Heart left ventricle (tissue), 16 donors: ENCODE results near the gene TM4SF5. TPM values are rescaled to one million over a fixed set of nuclear protein-coding genes. Genes with fewer than 3 reads are reported as not detected.

Source experiments
- ATAC-seq, 4 donors: fragments of 200-7000 bp; cut with Tn5 transposase; one replicate each; pipeline ENCODE4 v1.9.1; 2020 to 2022; ENCODE audit warnings: moderate library complexity in 4 of 4, mild to moderate bottlenecking in 3 of 4, moderate number of reproducible peaks in 1 of 4
- DNase-seq, 5 donors: peaks; one replicate each; pipeline ENCODE4 v3.0.0-alpha.2; 2020
- H3K27ac ChIP-seq, 12 donors: fragments of 200-600 bp; sonication (generic) in 4 of 12; one replicate each; pipeline versions ENCODE4 v1.5.0 to v1.8.0; 2016 to 2022; ENCODE audit warnings: mild to moderate bottlenecking in 2 of 12
- H3K27me3 ChIP-seq, 9 donors: fragments of 200-600 bp; sonication (generic) in 2 of 9; one replicate each; pipeline versions ENCODE4 v1.5.1 to v1.8.0; 2016 to 2022; ENCODE audit warnings: mild to moderate bottlenecking in 3 of 9
- H3K36me3 ChIP-seq, 9 donors: fragments of 200-600 bp; sonication (generic) in 2 of 9; one replicate each; pipeline versions ENCODE4 v1.5.0 to v1.8.0; 2018 to 2022; ENCODE audit warnings: mild to moderate bottlenecking in 2 of 9
- H3K4me1 ChIP-seq, 12 donors: fragments of 200-600 bp; sonication (generic) in 4 of 12; one replicate each; pipeline versions ENCODE4 v1.5.0 to v1.8.0; 2016 to 2022; ENCODE audit warnings: mild to moderate bottlenecking in 3 of 12
- H3K4me3 ChIP-seq, 12 donors: fragments of 200-600 bp; sonication (generic) in 4 of 12; one replicate each; pipeline versions ENCODE4 v1.5.0 to v1.8.0; 2017 to 2022; ENCODE audit warnings: mild to moderate bottlenecking in 9 of 12, moderate library complexity in 4 of 12
- H3K9me3 ChIP-seq, 12 donors: fragments of 200-600 bp; sonication (generic) in 4 of 12; one replicate each; pipeline versions ENCODE4 v1.5.0 to v1.8.0; 2016 to 2022; ENCODE audit warnings: mild to moderate bottlenecking in 1 of 12
- CTCF ChIP-seq, 12 donors: fragments of 200-600 bp; sonication (generic) in 4 of 12; IDR thresholded peaks; one replicate each; pipeline versions ENCODE4 v1.5.0 to v1.8.0; 2018 to 2022; ENCODE audit warnings: antibody characterized with exemption in 12 of 12, mild to moderate bottlenecking in 5 of 12
- POLR2A ChIP-seq, 2 donors: fragments of 450-650 bp; IDR thresholded peaks; one replicate each; pipeline ENCODE4 v1.6.1; 2017; ENCODE audit warnings: antibody characterized with exemption in 2 of 2, mild to moderate bottlenecking in 2 of 2, moderate library complexity in 2 of 2
- WGBS, 4 donors: extraction: QIAGEN DNeasy Blood & Tissue Kit in 2 of 4; methylation state at CpG; one replicate each; pipeline versions ENCODE4 v1.1.5 to v1.1.7; 2013 to 2018; 5-methylcytosine and 5-hydroxymethylcytosine counted together
- intact Hi-C, 10 donors: fragments of 100-400 bp; cut with DNase I; formaldehyde crosslinking; loops; one replicate each; pipeline versions ENCODE4 v1.11.1 to v1.14.2; 2022
- polyA plus RNA-seq, 2 donors: library from polyadenylated mRNA; stranded (reverse); fragments of 200-250 nt; gene quantifications; one replicate each; pipeline ENCODE4 v1.2.3, GENCODE V29; 2013
- total RNA-seq, 9 donors: library from RNA; depleted of rRNA in 2 of 9; stranded (reverse); fragments of >200 nt in 2 of 9; fragmentation: NEBNext Ultra II Directional in 3 of 9; extraction: Animal tissue kit (Norgen Biotek cat#: 25700) in 3 of 9; gene quantifications; one replicate each; pipeline versions ENCODE4 v1.1.0 to v1.2.4, GENCODE V29; 2016 to 2023
- donor health status: ischemic (EF 13 %, LVEDD 7.1; RV severe dilation, severe dysfunction).
- donor health status: healthy with polysubstance abuse.
- donor health status: DM: no; HTN: yes; CAD: no.
- donor health status: DM: no; HTN: no; CAD: no.
- donor health status: ischemic (EF 25% LVEDD 6.9; RV normal size, moderate dysfunction).
- donor health status: ischemic (EF 25% LVEDD 5.7; RV mildly dilated, moderate dysfunction).
- donor health status: healthy.
- donor health status: DM: yes; HTN: yes; CAD: no.
- donor health status: ischemic (EF 35%, LVEDD 5.7; RV mildly dilated, moderate dysfunction).
- donor health status: nonischemic (EF 11% LVEDD 7.7; RV severe dilation, severe dysfunction).
- donor health status: DM: yes; HTN: yes; CAD: no.
- donor health status: PGD.
- donor health status: ischemic (EF 29% LVEDD 5.4; RV normal size, mild dysfunction).
- donor health status: nonischemic (EF 23%, LVEDD 6.1; RV moderate dilation, normal function).

Gene TM4SF5
- total and polyA plus RNA-seq, 11 donors: not detected

- Histone ChIP-seq H3K4me3 (no peak overlapping the region), H3K27me3 (peaks cover 0 to 41% (median 21%) of the 10 kb centered on the region in 9 donors), H3K4me1 (peaks cover 0 to 24% (median 1%) of the 10 kb centered on the region in 12 donors), H3K36me3 (no peaks in the 10 kb centered on the region), H3K27ac (peak overlapping the region in 6 of 12 donors; percentile 4 to 83 (median 62)), H3K9me3 (no peaks in the 10 kb centered on the region)
- TF ChIP-seq POLR2A (IDR thresholded peaks at IDR 0.05) (no peak), CTCF (IDR thresholded peaks at IDR 0.05) (no peak)
- ATAC-seq (peak; percentile 71 to 88 (median 77)), DNase-seq (no peak)
- WGBS, 4 donors: 3 to 16% (median 8%) methylated on average over 5 of the region's 5 CpGs
- intact Hi-C loops: no loop called here
These were observed 23.8 kb upstream of the TM4SF5 start for GRCh38 chr17:4747847-4748246.

GRCh38 chr17:4748686-4749085 lies 23.0 kb upstream of the TM4SF5 start:
- Histone ChIP-seq H3K4me3 (no peak overlapping the region), H3K4me1 (peaks cover 0 to 24% (median 1%) of the 10 kb centered on the region in 12 donors), H3K27me3 (peaks cover 0 to 41% (median 22%) of the 10 kb centered on the region in 9 donors), H3K27ac (peak overlapping the region in 5 of 12 donors; percentile 20 to 83 (median 55)), H3K36me3 (no peaks in the 10 kb centered on the region), H3K9me3 (no peaks in the 10 kb centered on the region)
- intact Hi-C loops: no loop called here
- 46 to 61% (median 52%) methylated on average over 4 of the region's 4 CpGs for WGBS, 4 donors
- TF ChIP-seq CTCF (IDR thresholded peaks at IDR 0.05): no peak
- TF ChIP-seq POLR2A (IDR thresholded peaks at IDR 0.05): no peak
- no peak for DNase-seq
- peak in 1 of 4 donors; percentile 32 for ATAC-seq

GRCh38 chr17:4750606-4751005 lies 21.1 kb upstream of the TM4SF5 start:
- Histone ChIP-seq H3K4me1 (peaks cover 0 to 24% (median 0%) of the 10 kb centered on the region in 12 donors), H3K27ac (no peak overlapping the region), H3K27me3 (peaks cover 0 to 24% (median 10%) of the 10 kb centered on the region in 9 donors), H3K36me3 (no peaks in the 10 kb centered on the region), H3K9me3 (no peaks in the 10 kb centered on the region), H3K4me3 (no peak overlapping the region)
- DNase-seq (no peak), ATAC-seq (peak in 1 of 4 donors; percentile 31)
- TF ChIP-seq POLR2A (IDR thresholded peaks at IDR 0.05) (no peak), CTCF (IDR thresholded peaks at IDR 0.05) (no peak)
- intact Hi-C loops: no loop called here
- 39 to 56% (median 45%) methylated on average over 3 of the region's 3 CpGs for WGBS, 4 donors

- ATAC-seq (no peak), DNase-seq (no peak)
- intact Hi-C loops: no loop called here
- Histone ChIP-seq H3K27ac (no peak overlapping the region), H3K4me3 (no peak overlapping the region), H3K36me3 (no peaks in the 10 kb centered on the region), H3K9me3 (no peaks in the 10 kb centered on the region), H3K4me1 (peaks cover 0 to 24% (median 0%) of the 10 kb centered on the region in 12 donors), H3K27me3 (peaks cover 0 to 22% (median 12%) of the 10 kb centered on the region in 9 donors)
- 54 to 69% (median 57%) methylated on average over 5 of the region's 5 CpGs for WGBS, 4 donors
- TF ChIP-seq POLR2A (IDR thresholded peaks at IDR 0.05) (no peak), CTCF (IDR thresholded peaks at IDR 0.05) (no peak)
These were observed 19.8 kb upstream of the TM4SF5 start for GRCh38 chr17:4751932-4752331.
